Measurements from ENCODE around the gene KRTAP4-7. TPM values are rescaled to one million over a fixed set of nuclear protein-coding genes. Genes with fewer than 3 reads are reported as not detected.
"Not testable (repeated sequence)": the region's sequence is repeated elsewhere in the genome, so short reads cannot be mapped to it uniquely, and the experiment has no call there.

KRTAP4-7 gene
- total RNA-seq, 2 experiments from 2014 or later, result not detected

GRCh38 chr17:41069031-41069430, 14.9 kb upstream of the KRTAP4-7 start:
- DNase-seq (no peak), ATAC-seq (no peak)
- ChIA-PET CTCF (no interaction called here), POLR2A (no interaction called here)
- no peak for TF ChIP-seq CTCF (IDR thresholded peaks at IDR 0.05)
- Mint-ChIP-seq H3K4me1 (ENCODE audit: low read depth) (no peaks in the 10 kb centered on the region), H3K4me3 (no peak overlapping the region), H3K27me3 (no peaks in the 10 kb centered on the region), H3K9me3 (no peaks in the 10 kb centered on the region), H3K27ac (no peak overlapping the region), H3K36me3 (ENCODE audit: low read depth) (no peaks in the 10 kb centered on the region)
- intact Hi-C loops (cut with micrococcal nuclease), result no loop called here

GRCh38 chr17:41071606-41072360, 12.2 kb upstream of the KRTAP4-7 start:
- no peaks in the 10 kb centered on the region for H3K4me1 Mint-ChIP-seq (ENCODE audit: low read depth)
- DNase-seq, result no peak
- H3K9me3 Mint-ChIP-seq, result no peaks in the 10 kb centered on the region
- no peak for ATAC-seq
- intact Hi-C loops (cut with micrococcal nuclease), result no loop called here
- H3K36me3 Mint-ChIP-seq (ENCODE audit: low read depth), result no peaks in the 10 kb centered on the region
- CTCF ChIA-PET, result interaction anchor here (0.5 kb wide), 1 partner anchor 129 kb away, joined by 3 read pairs; no protein-coding TSS in a partner anchor
- TF ChIP-seq CTCF (IDR thresholded peaks at IDR 0.05), result no peak
- peaks cover 8% of the 10 kb centered on the region for H3K27me3 Mint-ChIP-seq
- POLR2A ChIA-PET, result no interaction called here
- H3K4me3 Mint-ChIP-seq, result no peak overlapping the region
- no peak overlapping the region for H3K27ac Mint-ChIP-seq

GRCh38 chr17:41073676-41074075, 10.3 kb upstream of the KRTAP4-7 start:
- POLR2A ChIA-PET, result no interaction called here
- Mint-ChIP-seq H3K4me1 (ENCODE audit: low read depth) (no peaks in the 10 kb centered on the region), H3K27me3 (peaks cover 9% of the 10 kb centered on the region), H3K36me3 (ENCODE audit: low read depth) (no peaks in the 10 kb centered on the region), H3K9me3 (no peaks in the 10 kb centered on the region), H3K27ac (no peak overlapping the region), H3K4me3 (no peak overlapping the region)
- DNase-seq (no peak), ATAC-seq (no peak)
- intact Hi-C loops (cut with micrococcal nuclease), result no loop called here
- TF ChIP-seq CTCF (IDR thresholded peaks at IDR 0.05), result no peak
- CTCF ChIA-PET, result no interaction called here

- Mint-ChIP-seq H3K4me3 (no peak overlapping the region), H3K9me3 (no peaks in the 10 kb centered on the region), H3K27ac (no peak overlapping the region), H3K27me3 (peaks cover 9% of the 10 kb centered on the region), H3K36me3 (ENCODE audit: low read depth) (no peaks in the 10 kb centered on the region), H3K4me1 (ENCODE audit: low read depth) (no peaks in the 10 kb centered on the region)
- ChIA-PET POLR2A (no interaction called here), CTCF (no interaction called here)
- no peak for DNase-seq
- no peak for TF ChIP-seq CTCF (IDR thresholded peaks at IDR 0.05)
- no peak for ATAC-seq
- intact Hi-C loops (cut with micrococcal nuclease), result no loop called here
These were observed 7.2 kb upstream of the KRTAP4-7 start for GRCh38 chr17:41076788-41077187.

- Mint-ChIP-seq H3K9me3 (no peaks in the 10 kb centered on the region), H3K4me1 (ENCODE audit: low read depth) (no peaks in the 10 kb centered on the region), H3K27ac (no peak overlapping the region), H3K4me3 (no peak overlapping the region), H3K36me3 (ENCODE audit: low read depth) (no peaks in the 10 kb centered on the region), H3K27me3 (peaks cover 6% of the 10 kb centered on the region)
- ATAC-seq (no peak), DNase-seq (no peak)
- ChIA-PET CTCF (no interaction called here), POLR2A (no interaction called here)
- TF ChIP-seq CTCF (IDR thresholded peaks at IDR 0.05), result no peak
- intact Hi-C loops (cut with micrococcal nuclease), result no loop called here
These were observed 1.3 kb upstream of the KRTAP4-7 start for GRCh38 chr17:41082626-41083025.

- intact Hi-C loops (cut with micrococcal nuclease), result not testable (repeated sequence)
These were observed 523 bp upstream of the KRTAP4-7 start for GRCh38 chr17:41083427-41083826.

GRCh38 chr17:41088760-41089352, 4.9 kb downstream of the KRTAP4-7 start:
- H3K4me1 Mint-ChIP-seq (ENCODE audit: low read depth); DNase-seq; H3K27ac Mint-ChIP-seq; H3K36me3 Mint-ChIP-seq (ENCODE audit: low read depth); H3K27me3 Mint-ChIP-seq; H3K4me3 Mint-ChIP-seq; intact Hi-C loops (cut with micrococcal nuclease); CTCF ChIA-PET; H3K9me3 Mint-ChIP-seq; POLR2A ChIA-PET; ATAC-seq: not testable (repeated sequence)

More at GRCh38 chr17:41083427-41083826, 523 bp upstream of the KRTAP4-7 start:
- ATAC-seq; H3K27me3 Mint-ChIP-seq; H3K36me3 Mint-ChIP-seq (ENCODE audit: low read depth); H3K9me3 Mint-ChIP-seq; DNase-seq; POLR2A ChIA-PET; H3K4me1 Mint-ChIP-seq (ENCODE audit: low read depth); H3K27ac Mint-ChIP-seq; H3K4me3 Mint-ChIP-seq; CTCF ChIA-PET: not testable (repeated sequence)

All from activated CD8-positive, alpha-beta T cell treated with anti-CD3 and anti-CD28 coated beads for 36 hours (primary cell).